Subcutaneous abdominal adipose tissue (tissue), 5 donors: ENCODE measurements around the gene SIGLEC9.
A peak's percentile ranks its signal among the peaks of the same experiment; 100 is the strongest.
"Not testable (repeated sequence)": the region's sequence is repeated elsewhere in the genome, so short reads cannot be mapped to it uniquely, and the experiment has no call there.

Experiments used
- H3K27ac ChIP-seq: one replicate; pipeline ENCODE4 v1.7.0; 2013; ENCODE audit warnings: low read depth, mild to moderate bottlenecking, inconsistent platforms, low read length, moderate library complexity
- H3K27me3 ChIP-seq, 5 donors: one replicate each; pipeline ENCODE4 v1.7.0; 2013; ENCODE audit warnings: low read length in 5 of 5, inconsistent platforms in 1 of 5; ENCODE audit not compliant: control insufficient read depth in 5 of 5, insufficient read depth in 4 of 5
- H3K36me3 ChIP-seq, 5 donors: one replicate each; pipeline ENCODE4 v1.7.0; 2013; ENCODE audit warnings: low read length in 5 of 5; ENCODE audit not compliant: control insufficient read depth in 5 of 5, insufficient read depth in 5 of 5
- H3K4me1 ChIP-seq, 5 donors: one replicate each; pipeline ENCODE4 v1.7.0; 2013; ENCODE audit warnings: low read length in 5 of 5, mild to moderate bottlenecking in 3 of 5, moderate library complexity in 1 of 5; ENCODE audit not compliant: control insufficient read depth in 5 of 5, insufficient read depth in 5 of 5
- H3K4me3 ChIP-seq, 5 donors: one replicate each; pipeline ENCODE4 v1.7.0; 2013; ENCODE audit warnings: low read length in 5 of 5, low read depth in 1 of 5
- H3K9ac ChIP-seq, 5 donors: one replicate each; pipeline ENCODE4 v1.7.0; 2013; ENCODE audit warnings: low read length in 5 of 5, mild to moderate bottlenecking in 4 of 5, moderate library complexity in 3 of 5
- H3K9me3 ChIP-seq, 5 donors: one replicate each; pipeline ENCODE4 v1.7.0; 2013; ENCODE audit warnings: low read length in 5 of 5; ENCODE audit not compliant: control insufficient read depth in 5 of 5
- donor health status: healthy.
- donor health status: healthy.
- donor health status: healthy.
- donor health status: healthy.
- donor health status: healthy.

Gene SIGLEC9

GRCh38 chr19:51168564-51169282 is 44.0 kb downstream of the SIGLEC9 start:
- Histone ChIP-seq H3K4me1 (peaks cover 2 to 11% (median 6%) of the 10 kb centered on the region in 5 donors), H3K27me3 (peaks cover 8 to 22% (median 19%) of the 10 kb centered on the region in 5 donors), H3K4me3 (peak overlapping the region in 1 of 5 donors; percentile 23), H3K9ac (no peak overlapping the region), H3K36me3 (no peaks in the 10 kb centered on the region), H3K9me3 (no peaks in the 10 kb centered on the region), H3K27ac (no peak overlapping the region)

DNA sequence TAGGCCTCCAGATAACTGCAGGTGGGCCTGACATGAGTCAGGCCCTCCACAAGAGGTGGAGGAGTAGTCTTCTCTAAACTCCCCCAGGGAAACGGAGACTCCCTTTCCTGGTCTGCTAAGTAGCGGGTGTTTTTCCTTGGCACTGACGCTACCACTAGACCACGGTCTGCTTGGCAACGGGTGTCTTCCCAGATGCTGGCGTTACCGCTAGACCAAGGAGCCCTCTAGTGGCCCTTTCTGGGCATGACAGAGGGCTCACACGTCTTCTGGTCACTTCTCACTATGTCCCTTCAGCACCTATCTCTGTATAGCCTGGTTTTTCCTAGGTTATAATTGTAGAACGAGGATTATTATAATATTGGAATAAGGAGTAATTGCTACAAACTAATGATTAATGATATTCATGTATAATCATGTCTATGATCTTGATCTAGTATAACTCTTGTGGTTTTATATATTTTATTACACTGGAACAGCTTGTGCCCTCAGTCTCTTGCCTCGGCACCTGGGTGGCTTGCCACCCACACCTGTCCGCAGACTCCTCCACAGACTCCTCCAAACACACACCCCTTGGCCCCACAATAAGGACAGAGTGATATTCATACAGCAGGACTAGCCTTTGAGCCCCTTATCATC is 44.7 kb downstream of the SIGLEC9 start:
- peaks cover 8 to 25% (median 22%) of the 10 kb centered on the region in 5 donors for H3K27me3 ChIP-seq
- not testable (repeated sequence) for H3K27ac ChIP-seq

DNA sequence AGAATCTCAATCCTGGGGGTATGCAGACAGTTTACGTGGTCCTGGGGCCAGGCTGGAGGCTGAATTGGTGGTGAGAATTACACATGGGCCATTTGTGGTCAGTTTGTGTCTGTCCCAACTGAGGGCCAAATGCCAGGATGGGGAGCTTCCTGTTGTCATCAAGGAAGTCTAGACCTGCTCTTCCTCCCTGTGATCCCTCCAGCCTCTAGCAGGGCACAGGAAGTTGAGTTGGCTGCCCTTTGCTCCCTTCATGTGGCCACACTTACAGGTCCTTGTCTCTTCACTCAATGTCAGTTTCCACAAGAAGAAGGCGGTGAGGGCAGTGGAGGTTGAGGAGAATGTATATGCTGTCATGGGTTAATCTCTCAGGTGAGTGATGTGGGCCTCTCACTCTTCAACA is 47.5 kb downstream of the SIGLEC9 start:
- Histone ChIP-seq H3K27me3 (peaks cover 3 to 25% (median 20%) of the 10 kb centered on the region in 5 donors), H3K4me3 (no peak overlapping the region), H3K36me3 (no peaks in the 10 kb centered on the region), H3K9me3 (no peaks in the 10 kb centered on the region), H3K27ac (no peak overlapping the region), H3K4me1 (peaks cover 2 to 7% (median 2%) of the 10 kb centered on the region in 5 donors), H3K9ac (no peak overlapping the region)

More for the DNA sequence above, 44.7 kb downstream of the SIGLEC9 start:
- H3K36me3 ChIP-seq, H3K9me3 ChIP-seq, H3K9ac ChIP-seq: not testable (repeated sequence)
- peak overlapping the region in 1 of 5 donors; percentile 23 for H3K4me3 ChIP-seq
- H3K4me1 ChIP-seq = peaks cover 2 to 11% (median 6%) of the 10 kb centered on the region in 5 donors

DNA sequence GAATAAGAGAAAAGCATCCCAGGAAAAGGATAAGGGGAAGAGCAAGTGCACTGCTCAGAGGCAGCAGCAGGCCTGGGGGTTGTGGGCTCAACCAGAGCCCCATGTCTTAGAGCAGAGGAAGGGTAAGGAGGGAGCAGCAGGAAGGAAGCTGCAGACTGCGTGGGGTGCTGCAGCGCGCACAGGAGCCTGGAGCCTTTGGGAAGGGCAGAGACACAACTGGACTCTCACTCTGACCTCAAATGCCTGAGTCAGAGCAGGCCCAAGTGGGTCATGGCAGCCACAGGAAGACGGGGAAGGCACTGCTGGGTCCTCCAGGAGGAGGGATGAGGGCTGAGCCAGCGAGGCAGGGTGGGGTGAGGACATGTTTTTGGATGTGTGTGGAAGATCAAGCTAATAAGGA is 49.0 kb downstream of the SIGLEC9 start:
- H3K4me3 ChIP-seq = no peak overlapping the region

DNA sequence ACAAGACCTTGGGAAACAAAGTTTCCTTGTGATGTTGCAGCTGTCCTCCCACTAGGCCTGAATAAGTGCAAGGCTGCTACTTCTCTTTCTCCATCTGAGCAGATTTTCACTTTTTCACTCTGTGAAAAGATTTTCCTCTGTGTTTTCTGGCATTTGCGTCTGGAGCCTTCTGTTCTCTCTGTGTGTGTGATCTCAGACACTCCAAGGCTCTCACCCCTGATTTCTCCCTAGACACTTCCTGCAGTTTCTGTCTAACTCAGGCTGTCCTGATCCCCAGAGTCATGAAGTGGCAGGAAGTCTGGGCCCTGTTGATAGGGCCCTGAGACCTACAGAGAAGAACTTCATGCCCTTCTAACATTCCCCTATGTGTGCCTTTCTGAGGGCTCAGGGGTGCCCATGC is 54.5 kb downstream of the SIGLEC9 start:
- no peak overlapping the region for H3K27ac ChIP-seq
- H3K9ac ChIP-seq = no peak overlapping the region
- H3K4me1 ChIP-seq = peaks cover 0 to 3% (median 0%) of the 10 kb centered on the region in 5 donors
- H3K27me3 ChIP-seq = peaks cover 5 to 13% (median 9%) of the 10 kb centered on the region in 5 donors
- no peaks in the 10 kb centered on the region for H3K36me3 ChIP-seq
- H3K4me3 ChIP-seq = no peak overlapping the region
- H3K9me3 ChIP-seq = no peaks in the 10 kb centered on the region

More for the DNA sequence above, 49.0 kb downstream of the SIGLEC9 start:
- Histone ChIP-seq H3K36me3 (no peaks in the 10 kb centered on the region), H3K27ac (no peak overlapping the region), H3K9ac (no peak overlapping the region), H3K4me1 (peaks cover 0 to 2% (median 2%) of the 10 kb centered on the region in 5 donors), H3K9me3 (no peaks in the 10 kb centered on the region), H3K27me3 (peaks cover 2 to 19% (median 11%) of the 10 kb centered on the region in 5 donors)
